Esophagus (tissue), 2 donors: ENCODE measurements around the gene DSPP. TPM values are rescaled to one million over a fixed set of nuclear protein-coding genes. Genes with fewer than 3 reads are reported as not detected.

ENCODE experiments used
- H3K27ac ChIP-seq, 2 donors: one replicate each; pipeline ENCODE4 v1.5.1; 2013; ENCODE audit warnings: low read depth in 2 of 2, mild to moderate bottlenecking in 2 of 2, inconsistent platforms in 1 of 2, low read length in 1 of 2, moderate library complexity in 1 of 2
- H3K27me3 ChIP-seq, 2 donors: one replicate each; pipeline ENCODE4 v1.6.1; 2013; ENCODE audit warnings: low read length in 2 of 2, control low read depth in 1 of 2, mild to moderate bottlenecking in 1 of 2; ENCODE audit not compliant: insufficient read depth in 2 of 2, control insufficient read depth in 1 of 2
- H3K36me3 ChIP-seq, 2 donors: one replicate each; pipeline ENCODE4 v1.6.1; 2013; ENCODE audit warnings: low read length in 1 of 2; ENCODE audit not compliant: control insufficient read depth in 2 of 2, insufficient read depth in 2 of 2
- H3K4me1 ChIP-seq, 2 donors: one replicate each; pipeline ENCODE4 v1.6.1; 2013; ENCODE audit warnings: low read length in 1 of 2; ENCODE audit not compliant: control insufficient read depth in 2 of 2, insufficient read depth in 2 of 2
- H3K4me3 ChIP-seq, 2 donors: one replicate each; pipeline ENCODE4 v1.5.1; 2013; ENCODE audit warnings: low read length in 2 of 2, mild to moderate bottlenecking in 2 of 2, low read depth in 1 of 2, moderate library complexity in 1 of 2
- H3K9me3 ChIP-seq, 2 donors: one replicate each; pipeline ENCODE4 v1.6.1; 2013; ENCODE audit warnings: mild to moderate bottlenecking in 2 of 2, low read depth in 1 of 2, low read length in 1 of 2, moderate library complexity in 1 of 2; ENCODE audit not compliant: control insufficient read depth in 2 of 2, insufficient read depth in 1 of 2
- WGBS, 2 donors: extraction: QIAGEN DNeasy Blood & Tissue Kit; methylation state at CpG; one replicate each; pipeline ENCODE4 v1.1.7; 2013; 5-methylcytosine and 5-hydroxymethylcytosine counted together
- polyA plus RNA-seq, 2 donors: library from polyadenylated mRNA; stranded (reverse); fragments of 200-250 nt; gene quantifications; one replicate each; pipeline ENCODE4 v1.2.3, GENCODE V29; 2013
- donor health status: healthy with polysubstance abuse.
- donor health status: Bipolar disorder and iron deficiency.

Gene DSPP
- polyA plus RNA-seq, 2 donors = not detected

- Histone ChIP-seq H3K36me3 (no peaks in the 10 kb centered on the region), H3K4me3 (no peak overlapping the region), H3K27ac (no peak overlapping the region), H3K9me3 (no peaks in the 10 kb centered on the region), H3K27me3 (no peaks in the 10 kb centered on the region), H3K4me1 (no peaks in the 10 kb centered on the region)
Measured at GRCh38 chr4:87575983-87576382, 32.3 kb upstream of the DSPP start.

- Histone ChIP-seq H3K9me3 (no peaks in the 10 kb centered on the region), H3K4me1 (no peaks in the 10 kb centered on the region), H3K27ac (no peak overlapping the region), H3K4me3 (no peak overlapping the region), H3K36me3 (no peaks in the 10 kb centered on the region), H3K27me3 (no peaks in the 10 kb centered on the region)
- WGBS, 2 donors = 41 to 53% methylated on average over 2 of the region's 2 CpGs
Measured at GRCh38 chr4:87579478-87579877, 28.9 kb upstream of the DSPP start.

- 65 to 70% methylated on average over 3 of the region's 3 CpGs for WGBS, 2 donors
- H3K27me3 ChIP-seq = no peaks in the 10 kb centered on the region
Measured at GRCh38 chr4:87580057-87580456, 28.3 kb upstream of the DSPP start.

GRCh38 chr4:87584222-87584908 lies 24.0 kb upstream of the DSPP start:
- 55 to 59% methylated on average over 2 of the region's 2 CpGs for WGBS, 2 donors
- no peak overlapping the region for H3K27ac ChIP-seq
- no peaks in the 10 kb centered on the region for H3K4me1 ChIP-seq
- no peaks in the 10 kb centered on the region for H3K36me3 ChIP-seq
- no peak overlapping the region for H3K4me3 ChIP-seq
- no peaks in the 10 kb centered on the region for H3K9me3 ChIP-seq
- no peaks in the 10 kb centered on the region for H3K27me3 ChIP-seq

More at GRCh38 chr4:87580057-87580456, 28.3 kb upstream of the DSPP start:
- no peaks in the 10 kb centered on the region for H3K36me3 ChIP-seq
- H3K9me3 ChIP-seq = no peaks in the 10 kb centered on the region
- H3K27ac ChIP-seq = no peak overlapping the region
- H3K4me1 ChIP-seq = no peaks in the 10 kb centered on the region
- no peak overlapping the region for H3K4me3 ChIP-seq

- no peaks in the 10 kb centered on the region for H3K36me3 ChIP-seq
- no peak overlapping the region for H3K4me3 ChIP-seq
- H3K27ac ChIP-seq = no peak overlapping the region
- H3K27me3 ChIP-seq = no peaks in the 10 kb centered on the region
- no peaks in the 10 kb centered on the region for H3K4me1 ChIP-seq
- H3K9me3 ChIP-seq = no peaks in the 10 kb centered on the region
Measured at GRCh38 chr4:87589531-87589930, 18.8 kb upstream of the DSPP start.

- Histone ChIP-seq H3K4me3 (no peak overlapping the region), H3K27ac (no peak overlapping the region), H3K9me3 (no peaks in the 10 kb centered on the region), H3K27me3 (no peaks in the 10 kb centered on the region), H3K36me3 (no peaks in the 10 kb centered on the region), H3K4me1 (no peaks in the 10 kb centered on the region)
- WGBS, 2 donors = 68 to 71% methylated on average over 2 of the region's 2 CpGs
Measured at GRCh38 chr4:87592124-87592523, 16.2 kb upstream of the DSPP start.

GRCh38 chr4:87601361-87601760 lies 7.0 kb upstream of the DSPP start:
- no peaks in the 10 kb centered on the region for H3K36me3 ChIP-seq
- peaks cover 0 to 3% of the 10 kb centered on the region in 2 donors for H3K27me3 ChIP-seq
- no peak overlapping the region for H3K27ac ChIP-seq
- H3K4me1 ChIP-seq = no peaks in the 10 kb centered on the region
- H3K9me3 ChIP-seq = no peaks in the 10 kb centered on the region
- H3K4me3 ChIP-seq = no peak overlapping the region

GRCh38 chr4:87614292-87614890 lies 6.1 kb downstream of the DSPP start:
- Histone ChIP-seq H3K4me1 (no peaks in the 10 kb centered on the region), H3K36me3 (no peaks in the 10 kb centered on the region), H3K9me3 (peaks cover 0 to 3% of the 10 kb centered on the region in 2 donors), H3K27ac (no peak overlapping the region), H3K4me3 (no peak overlapping the region), H3K27me3 (no peaks in the 10 kb centered on the region)
- 85 to 96% methylated on average over 4 of the region's 4 CpGs for WGBS, 2 donors

GRCh38 chr4:87616268-87616667 lies 7.9 kb downstream of the DSPP start:
- Histone ChIP-seq H3K4me3 (no peak overlapping the region), H3K4me1 (no peaks in the 10 kb centered on the region), H3K27me3 (no peaks in the 10 kb centered on the region), H3K27ac (no peak overlapping the region), H3K36me3 (no peaks in the 10 kb centered on the region), H3K9me3 (peaks cover 0 to 3% of the 10 kb centered on the region in 2 donors)
- WGBS, 2 donors = 72 to 79% methylated on average over 9 of the region's 9 CpGs

- Histone ChIP-seq H3K9me3 (no peaks in the 10 kb centered on the region), H3K27ac (no peak overlapping the region), H3K4me1 (no peaks in the 10 kb centered on the region), H3K27me3 (no peaks in the 10 kb centered on the region), H3K4me3 (no peak overlapping the region), H3K36me3 (no peaks in the 10 kb centered on the region)
- WGBS, 2 donors = 81 to 85% methylated on average over 6 of the region's 6 CpGs
Measured at GRCh38 chr4:87620086-87620485, 11.8 kb downstream of the DSPP start.
